K562 (cell line): Measurements from ENCODE around the gene NDUFB5. TPM values are rescaled to one million over a fixed set of nuclear protein-coding genes. Genes with fewer than 3 reads are reported as not detected.

Experiments used
- ATAC-seq: fragments of 200-7000 bp; cut with Tn5 transposase; 3 replicates; pipeline ENCODE4 v1.9.1; 2020; ENCODE audit warnings: moderate library complexity
- BruUV-seq: library from RNA; stranded (reverse); fragments of 400-500 nt; replicated peaks from 2 replicates; lab custom pipeline; 2021; lab: Mats Ljungman, UMichigan
- CTCF ChIA-PET: fragments of 300-600 bp; formaldehyde crosslinking; extraction: SDS; loops from one replicate; lab custom pipeline; 2021; ENCODE audit warnings: low intra/inter-chr PET ratio; lab: Yijun Ruan, JAX
- POLR2A ChIA-PET: fragments of 300-600, 350-650 bp; sonication (Branson Sonifier 250); formaldehyde crosslinking; extraction: SDS; loops from one replicate; lab custom pipeline; 2021; ENCODE audit warnings: antibody characterized with exemption, inconsistent platforms; lab: Yijun Ruan, JAX
- DNase-seq, 4 experiments: peaks; one replicate each; pipeline versions ENCODE4 v3.0.0 to v3.0.0-alpha.2; 2011 to 2018; ENCODE audit warnings: low spot score in 3 of 4, mixed read lengths in 3 of 4; ENCODE audit errors: extremely low read depth in 1 of 4
- FAIRE-seq: peaks from 2 replicates; lab custom pipeline; 2011; peaks lifted over from hg19 to GRCh38; lab: Jason Lieb, UNC
- H2AFZ ChIP-seq: 2 replicates; pipeline ENCODE4 v1.6.0; 2011; ENCODE audit warnings: low read depth, low read length, control low read depth, inconsistent platforms
- H3K27ac ChIP-seq: fragments of 200-600 bp; 3 replicates; pipeline ENCODE4 v1.8.0; 2011; ENCODE audit warnings: low read depth, mild to moderate bottlenecking, control low read depth, inconsistent platforms, low read length, moderate library complexity, mixed read lengths; ENCODE audit errors: extremely low read depth
- H3K27me3 ChIP-seq, 2 experiments: fragments of 300-600 bp in 1 of 2; 2 replicates in 1 of 2; 3 replicates in 1 of 2; pipeline versions ENCODE4 v1.6.0 to v1.8.0; 2011; ENCODE audit warnings: inconsistent platforms in 2 of 2, low read length in 2 of 2, mild to moderate bottlenecking in 1 of 2, mixed read lengths in 1 of 2, moderate library complexity in 1 of 2; ENCODE audit not compliant: control insufficient read depth in 2 of 2, insufficient read depth in 2 of 2
- H3K36me3 ChIP-seq: fragments of 300-600 bp; 3 replicates; pipeline ENCODE4 v1.8.0; 2011; ENCODE audit warnings: mild to moderate bottlenecking, low read length, inconsistent platforms; ENCODE audit not compliant: control insufficient read depth, insufficient read depth
- H3K4me1 ChIP-seq, 2 experiments: fragments of 200-600 bp in 1 of 2; replicated peaks in 1 of 2; 2 replicates in 1 of 2; 3 replicates in 1 of 2; pipeline versions ENCODE4 v1.5.1 to v1.8.0; 2011; ENCODE audit warnings: inconsistent platforms in 2 of 2, low read length in 2 of 2, mild to moderate bottlenecking in 1 of 2, mixed read lengths in 1 of 2, moderate library complexity in 1 of 2; ENCODE audit not compliant: control insufficient read depth in 2 of 2, insufficient read depth in 2 of 2
- H3K4me2 ChIP-seq: 2 replicates; pipeline ENCODE4 v1.6.1; 2011; ENCODE audit warnings: low read length, control low read depth, inconsistent platforms, mixed read lengths; ENCODE audit not compliant: insufficient read depth
- H3K4me3 ChIP-seq: fragments of 200-600 bp; sonication (generic), shearing (Covaris generic); 2 replicates; pipeline ENCODE4 v1.5.1; 2016; ENCODE audit warnings: control low read depth, inconsistent platforms
- H3K79me2 ChIP-seq: fragments of 200-600 bp; 3 replicates; pipeline ENCODE4 v1.8.0; 2011; ENCODE audit warnings: low read length, inconsistent platforms; ENCODE audit not compliant: control insufficient read depth, insufficient read depth
- H3K9ac ChIP-seq, 2 experiments: 2 replicates each; pipeline versions ENCODE4 v1.6.0 to v1.6.1; 2011; ENCODE audit warnings: low read depth in 2 of 2, low read length in 2 of 2, control low read depth in 1 of 2, inconsistent platforms in 1 of 2, mild to moderate bottlenecking in 1 of 2, mixed read lengths in 1 of 2; ENCODE audit not compliant: insufficient read depth in 1 of 2
- H3K9me1 ChIP-seq: one replicate; pipeline ENCODE4 v1.6.0; 2011; ENCODE audit warnings: inconsistent platforms, mild to moderate bottlenecking, low read length, moderate library complexity; ENCODE audit not compliant: control insufficient read depth, insufficient read depth
- H3K9me3 ChIP-seq: replicated peaks from 2 replicates; pipeline ENCODE4 v1.5.1; 2011; ENCODE audit warnings: low read depth, low read length, inconsistent platforms; ENCODE audit not compliant: control insufficient read depth, insufficient read depth
- H4K20me1 ChIP-seq: replicated peaks from 2 replicates; pipeline ENCODE4 v1.6.1; 2011; ENCODE audit warnings: low read length, inconsistent platforms, mixed read lengths; ENCODE audit not compliant: control insufficient read depth, insufficient read depth
- KAT2B ChIP-seq: IDR thresholded peaks from one replicate; pipeline ENCODE4 v1.6.1; 2012; ENCODE audit warnings: low read depth, mild to moderate bottlenecking, control low read depth, inconsistent platforms, low read length, moderate library complexity
- POLR2A ChIP-seq: fragments of 450-650 bp; conservative IDR thresholded peaks from 2 replicates; pipeline ENCODE4 v1.6.1; 2016
- POLR2G ChIP-seq: fragments of 200-400 bp; formaldehyde crosslinking; IDR thresholded peaks from 2 replicates; pipeline ENCODE4 v1.6.1; 2017; ENCODE audit warnings: low read depth, mild to moderate bottlenecking, antibody characterized with exemption, low read length, moderate library complexity
- SUPT5H ChIP-seq: fragments of 450-650 bp; IDR thresholded peaks from 2 replicates; pipeline ENCODE4 v1.6.1; 2016
- ZNF134 ChIP-seq: fragments of 250-450 bp; sonication (Bioruptor Pico); conservative IDR thresholded peaks from 2 replicates; pipeline ENCODE4 v1.4.0; 2020
- ZNF184 ChIP-seq: sonication (generic); formaldehyde crosslinking; IDR thresholded peaks from 2 replicates; pipeline ENCODE4 v1.5.0; 2020; ENCODE audit warnings: missing genetic modification reagents
- ZNF431 ChIP-seq: sonication (generic); formaldehyde crosslinking; IDR thresholded peaks from 2 replicates; pipeline ENCODE4 v1.8.0; 2022; ENCODE audit warnings: mild to moderate bottlenecking, missing genetic modification reagents
- WGBS: fragments of 100-300 bp; shearing (Covaris generic); methylation state at CpG from one replicate; pipeline ENCODE4 v1.1.6; 2016; ENCODE audit warnings: low coverage, mixed read lengths; ENCODE audit not compliant: insufficient coverage; ENCODE audit errors: missing lambda C conversion rate; 5-methylcytosine and 5-hydroxymethylcytosine counted together
- in situ Hi-C: fragments of 300-500 bp; cut with MboI; formaldehyde crosslinking; loops from 4 replicates; pipeline ENCODE4 v1.15.0; 2018; ENCODE audit warnings: inconsistent platforms, mixed read lengths
- intact Hi-C: fragments of 100-400 bp; cut with micrococcal nuclease; formaldehyde crosslinking; loops from 2 replicates; pipeline ENCODE4 v1.14.2; 2022
- polyA plus RNA-seq, 8 experiments: library from polyadenylated mRNA; depleted of rRNA in 4 of 8; stranded (reverse) in 5 of 8; unstranded in 3 of 8; fragments of >200 nt; fragmentation: Nextera tagmentation in 2 of 8; fragmentation: Illumina TruSeq in 1 of 8; extraction: Ambion mirVana in 2 of 8; extraction: Trizol in 1 of 8; gene quantifications; 2 replicates each; pipeline versions ENCODE4 v1.2.1 to v1.2.3, GENCODE V29; 2011 to 2014; ENCODE audit warnings: inconsistent platforms in 1 of 8, missing spikeins in 1 of 8
- total RNA-seq, 7 experiments: library from RNA; depleted of rRNA in 6 of 7; stranded (reverse); fragments of >200 nt in 6 of 7; fragmentation: Illumina TruSeq in 2 of 7; extraction: Trizol in 2 of 7; gene quantifications; 2 replicates each; pipeline versions ENCODE4 v1.2.1 to v1.2.3, GENCODE V29; 2011 to 2021; ENCODE audit warnings: low replicate concordance in 1 of 7

NDUFB5 gene
- total and polyA plus RNA-seq, 9 of the 15 experiments (the other 6 are each of a cell fraction or from before 2014, with no cell fraction given): 128 to 466 (median 176) TPM

- no peak for TF ChIP-seq KAT2B
Measured at GRCh38 chr3:179580992-179581391, 23.6 kb upstream of the NDUFB5 start (continued).

- no TSS peak for BruUV-seq
- Histone ChIP-seq H3K27me3 (no peaks in the 10 kb centered on the region), H3K36me3 (peaks cover 89% of the 10 kb centered on the region), H3K4me3 (no peak overlapping the region), H3K9me1 (no peaks in the 10 kb centered on the region), H3K79me2 (no peaks in the 10 kb centered on the region), H3K27ac (no peak overlapping the region), H3K4me1 (no peaks in the 10 kb centered on the region), H2AFZ (no peak overlapping the region), H3K4me2 (no peak overlapping the region), H4K20me1 (no peaks in the 10 kb centered on the region), H3K9ac (no peak overlapping the region), H3K9me3 (no peaks in the 10 kb centered on the region)
- FAIRE-seq: no peak
- ChIA-PET POLR2A (interaction anchor here (0.5 to 1.3 kb wide), 4 partner anchors 11 to 254 kb away, joined by 3 to 4 read pairs (median 3); partner anchors contain the start of genes MRPL47 and NDUFB5), CTCF (no interaction called here)
- intact Hi-C loops: no loop called here
- no peak for DNase-seq
- TF ChIP-seq SUPT5H (peak; percentile 30; the same call in 1 of the 2 replicates), ZNF431 (no peak), POLR2A (peak; percentile 43; the same call in 1 of the 2 replicates)
- no peak for ATAC-seq
- in situ Hi-C loops: no loop called here
Measured at GRCh38 chr3:179589143-179589542, 15.5 kb upstream of the NDUFB5 start.

- H3K9me3 ChIP-seq: no peaks in the 10 kb centered on the region
- FAIRE-seq: no peak
- no peak overlapping the region for H3K27ac ChIP-seq
- no peak overlapping the region for H3K4me3 ChIP-seq
- ChIA-PET POLR2A (interaction anchor here (1.5 kb wide), 1 partner anchor 14 kb away, joined by 4 read pairs; the partner anchor contains the start of genes MRPL47 and NDUFB5), CTCF (no interaction called here)
- no peak overlapping the region for H3K4me2 ChIP-seq
- no peaks in the 10 kb centered on the region for H4K20me1 ChIP-seq
- H2AFZ ChIP-seq: no peak overlapping the region
- DNase-seq: no peak
- BruUV-seq: no TSS peak
- intact Hi-C loops (no loop called here), in situ Hi-C loops (no loop called here)
- no peaks in the 10 kb centered on the region for H3K4me1 ChIP-seq
- no peaks in the 10 kb centered on the region for H3K27me3 ChIP-seq
- H3K79me2 ChIP-seq: no peaks in the 10 kb centered on the region
- peaks cover 91% of the 10 kb centered on the region for H3K36me3 ChIP-seq
- no peak for ATAC-seq
- WGBS: 88% methylated on average over 2 of the region's 2 CpGs
- no peak overlapping the region for H3K9ac ChIP-seq
- no peak for TF ChIP-seq ZNF184 (CRISPR knock-in tag)
- TF ChIP-seq POLR2G: 0 out of 2 replicates have a peak, but pooled peaks have one; percentile 10
- no peak for TF ChIP-seq ZNF134 (CRISPR knock-in tag)
- no peaks in the 10 kb centered on the region for H3K9me1 ChIP-seq
Measured at GRCh38 chr3:179590669-179591068, 13.9 kb upstream of the NDUFB5 start.
